Endothelial cell of umbilical vein (primary cell): ENCODE results near the gene THUMPD3. TPM values are rescaled to one million over a fixed set of nuclear protein-coding genes. Genes with fewer than 3 reads are reported as not detected.

Experiments used
- BruUV-seq: library from RNA; stranded (reverse); fragments of 400-500 nt; replicated peaks from 2 replicates; lab custom pipeline; 2021; lab: Mats Ljungman, UMichigan
- CTCF ChIA-PET: fragments of 300-600, 350-600 bp; sonication (Branson Sonifier 250); formaldehyde crosslinking; loops from one replicate; lab custom pipeline; 2021; ENCODE audit warnings: antibody characterized with exemption, inconsistent platforms; lab: Charles Lee
- POLR2A ChIA-PET: fragments of 300-600, 350-600 bp; sonication (Branson Sonifier 250); formaldehyde crosslinking; loops from one replicate; lab custom pipeline; 2021; ENCODE audit warnings: antibody characterized with exemption, inconsistent platforms; lab: Charles Lee
- DNase-seq: peaks from one replicate; pipeline ENCODE4 v3.0.0-alpha.2; 2011; ENCODE audit warnings: low read depth, low spot score
- FAIRE-seq: peaks from 2 replicates; lab custom pipeline; 2011; peaks lifted over from hg19 to GRCh38; lab: Jason Lieb, UNC
- H2AFZ ChIP-seq: 2 replicates; pipeline ENCODE4 v1.6.0; 2012; ENCODE audit warnings: low read depth, low read length, control low read depth, inconsistent platforms
- H3K27ac ChIP-seq: 2 replicates; pipeline ENCODE4 v1.5.1; 2011; ENCODE audit warnings: low read depth, mild to moderate bottlenecking, control low read depth, low read length, moderate library complexity; ENCODE audit not compliant: insufficient read depth
- H3K27me3 ChIP-seq, 2 experiments: 2 replicates each; pipeline versions ENCODE4 v1.6.0 to v1.6.1; 2011; ENCODE audit warnings: low read length in 2 of 2, mixed read lengths in 1 of 2; ENCODE audit not compliant: control insufficient read depth in 2 of 2, insufficient read depth in 2 of 2
- H3K36me3 ChIP-seq, 2 experiments: 2 replicates in 1 of 2; 3 replicates in 1 of 2; pipeline ENCODE4 v1.5.1; 2011; ENCODE audit warnings: low read length in 2 of 2, mild to moderate bottlenecking in 1 of 2, moderate library complexity in 1 of 2; ENCODE audit not compliant: control insufficient read depth in 2 of 2, insufficient read depth in 2 of 2; ENCODE audit errors: extremely low read depth in 1 of 2
- H3K4me1 ChIP-seq: 3 replicates; pipeline ENCODE4 v1.5.1; 2011; ENCODE audit warnings: mild to moderate bottlenecking, low read length; ENCODE audit not compliant: control insufficient read depth, insufficient read depth; ENCODE audit errors: extremely low read depth
- H3K4me2 ChIP-seq: 2 replicates; pipeline ENCODE4 v1.6.1; 2011; ENCODE audit warnings: low read length, control low read depth, mixed read lengths; ENCODE audit not compliant: insufficient read depth
- H3K4me3 ChIP-seq, 3 experiments: fragments of 200-600 bp in 1 of 3; sonication (generic), shearing (Covaris generic) in 1 of 3; replicated peaks in 1 of 3; 2 replicates each; pipeline ENCODE4 v1.5.1; 2011 to 2016; ENCODE audit warnings: control low read depth in 3 of 3, low read length in 3 of 3, mild to moderate bottlenecking in 2 of 3, inconsistent platforms in 1 of 3, low read depth in 1 of 3, moderate library complexity in 1 of 3; ENCODE audit not compliant: insufficient read depth in 1 of 3
- H3K79me2 ChIP-seq: 2 replicates; pipeline ENCODE4 v1.6.0; 2012; ENCODE audit warnings: low read length, inconsistent platforms; ENCODE audit not compliant: control insufficient read depth, insufficient read depth
- H3K9ac ChIP-seq: replicated peaks from 2 replicates; pipeline ENCODE3; 2011; ENCODE audit warnings: low read length, control low read depth; ENCODE audit not compliant: insufficient read depth; ENCODE audit errors: extremely low read depth
- H3K9me1 ChIP-seq: replicated peaks from 3 replicates; pipeline ENCODE4 v1.6.0; 2011; ENCODE audit warnings: mild to moderate bottlenecking, low read length; ENCODE audit not compliant: control insufficient read depth, insufficient read depth; ENCODE audit errors: extremely low read depth
- H3K9me3 ChIP-seq: replicated peaks from 2 replicates; pipeline ENCODE4 v1.5.1; 2012; ENCODE audit warnings: low read length, inconsistent platforms; ENCODE audit not compliant: control insufficient read depth, insufficient read depth
- H4K20me1 ChIP-seq: replicated peaks from 2 replicates; pipeline ENCODE3; 2011; ENCODE audit warnings: mild to moderate bottlenecking, low read length; ENCODE audit not compliant: control insufficient read depth, insufficient read depth; ENCODE audit errors: extremely low read depth
- FOS ChIP-seq: IDR thresholded peaks from 2 replicates; pipeline ENCODE4 v1.6.1; 2011; ENCODE audit warnings: mild to moderate bottlenecking, low read length, moderate library complexity, borderline replicate concordance; ENCODE audit not compliant: insufficient read depth
- JUN ChIP-seq: IDR thresholded peaks from 2 replicates; pipeline ENCODE4 v1.6.1; 2011; ENCODE audit warnings: borderline replicate concordance, low read depth; ENCODE audit not compliant: insufficient read length, insufficient read depth
- MYC ChIP-seq: IDR thresholded peaks from one replicate; pipeline ENCODE4 v1.6.1; 2011; ENCODE audit warnings: mild to moderate bottlenecking, low read depth, low read length
- dilution Hi-C: fragments of 300-500 bp; cut with MboI; formaldehyde crosslinking; loops from one replicate; pipeline ENCODE4 v1.15.0; 2019; ENCODE audit warnings: low sequenced_read_pairs; ENCODE audit not compliant: extremely low pct_ligation_motif_present
- intact Hi-C: fragments of 100-400 bp; cut with micrococcal nuclease; formaldehyde crosslinking; loops from one replicate; pipeline ENCODE4 v1.10.0; 2022
- polyA plus RNA-seq, 4 experiments: library from polyadenylated mRNA; depleted of rRNA in 3 of 4; stranded (reverse) in 3 of 4; unstranded in 1 of 4; fragments of >200 nt; gene quantifications; 2 replicates each; pipeline versions ENCODE4 v1.2.1 to v1.2.3, GENCODE V29; 2011 to 2012; ENCODE audit warnings: missing spikeins in 1 of 4
- total RNA-seq: library from RNA; stranded (reverse); gene quantifications from 2 replicates; pipeline ENCODE4 v1.2.3, GENCODE V29; 2021
- TF ChIP-seq, protein P1 (sequence below), 2 donors: IDR thresholded peaks; 1 replicate in 1 of 2; 2 replicates in 1 of 2; pipeline ENCODE4 v1.5.1; 2011; ENCODE audit warnings: low read length in 2 of 2, mild to moderate bottlenecking in 2 of 2, moderate library complexity in 2 of 2, control low read depth in 1 of 2, inconsistent platforms in 1 of 2, low read depth in 1 of 2; ENCODE audit not compliant: insufficient read depth in 1 of 2; ENCODE audit errors: extremely low read depth in 1 of 2

THUMPD3 gene
- total and polyA plus RNA-seq, 2 donors (not counting 3 experiments of a cell fraction or from before 2014, with no cell fraction given) = 10.0 to 26.5 TPM

DNA sequence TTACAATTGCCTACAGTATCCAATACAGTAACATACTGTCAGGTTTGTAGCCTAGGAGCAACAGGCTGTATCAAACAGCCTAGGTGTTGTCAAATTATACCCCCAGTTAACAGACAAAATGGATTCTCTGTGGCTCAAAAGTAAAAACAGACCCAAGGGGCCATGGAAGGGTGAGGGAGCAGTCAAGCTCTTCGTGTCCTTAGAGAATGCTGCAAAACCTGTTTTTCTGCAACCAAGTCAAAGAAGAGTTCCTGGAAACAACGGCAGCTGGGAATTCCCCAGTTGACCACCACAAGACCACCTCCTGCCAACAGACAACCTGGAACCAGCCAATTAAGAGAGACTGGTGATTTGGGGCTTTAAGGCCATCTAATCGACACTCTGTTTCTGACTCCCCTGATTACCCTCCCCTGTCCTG, 11.1 kb upstream of the THUMPD3 start:
- DNase-seq = no peak
- no peak overlapping the region for H2AFZ ChIP-seq
- BruUV-seq = no TSS peak
- H3K4me2 ChIP-seq = no peak overlapping the region
- H3K9me3 ChIP-seq = no peaks in the 10 kb centered on the region
- H3K9me1 ChIP-seq = no peaks in the 10 kb centered on the region
- no peak overlapping the region for H3K4me3 ChIP-seq
- H3K27me3 ChIP-seq = no peaks in the 10 kb centered on the region
- intact Hi-C loops = loop anchor here (5.0 to 10.0 kb wide), 2 partner anchors 353 to 376 kb away; partner anchors contain the start of gene CPNE9
- dilution Hi-C loops = no loop called here
- no peak overlapping the region for H3K9ac ChIP-seq
- no peaks in the 10 kb centered on the region for H3K36me3 ChIP-seq
- H4K20me1 ChIP-seq = no peaks in the 10 kb centered on the region
- peaks cover 11% of the 10 kb centered on the region for H3K4me1 ChIP-seq
- no peak for FAIRE-seq
- POLR2A ChIA-PET = no interaction called here
- H3K27ac ChIP-seq = no peak overlapping the region
- H3K79me2 ChIP-seq = no peaks in the 10 kb centered on the region
- no peak for TF ChIP-seq JUN
- TF ChIP-seq MYC = no peak
- CTCF ChIA-PET = interaction anchor here (0.9 to 2.7 kb wide), 5 partner anchors 9 to 381 kb away, joined by 3 to 45 read pairs (median 4); partner anchors contain the start of gene THUMPD3

DNA sequence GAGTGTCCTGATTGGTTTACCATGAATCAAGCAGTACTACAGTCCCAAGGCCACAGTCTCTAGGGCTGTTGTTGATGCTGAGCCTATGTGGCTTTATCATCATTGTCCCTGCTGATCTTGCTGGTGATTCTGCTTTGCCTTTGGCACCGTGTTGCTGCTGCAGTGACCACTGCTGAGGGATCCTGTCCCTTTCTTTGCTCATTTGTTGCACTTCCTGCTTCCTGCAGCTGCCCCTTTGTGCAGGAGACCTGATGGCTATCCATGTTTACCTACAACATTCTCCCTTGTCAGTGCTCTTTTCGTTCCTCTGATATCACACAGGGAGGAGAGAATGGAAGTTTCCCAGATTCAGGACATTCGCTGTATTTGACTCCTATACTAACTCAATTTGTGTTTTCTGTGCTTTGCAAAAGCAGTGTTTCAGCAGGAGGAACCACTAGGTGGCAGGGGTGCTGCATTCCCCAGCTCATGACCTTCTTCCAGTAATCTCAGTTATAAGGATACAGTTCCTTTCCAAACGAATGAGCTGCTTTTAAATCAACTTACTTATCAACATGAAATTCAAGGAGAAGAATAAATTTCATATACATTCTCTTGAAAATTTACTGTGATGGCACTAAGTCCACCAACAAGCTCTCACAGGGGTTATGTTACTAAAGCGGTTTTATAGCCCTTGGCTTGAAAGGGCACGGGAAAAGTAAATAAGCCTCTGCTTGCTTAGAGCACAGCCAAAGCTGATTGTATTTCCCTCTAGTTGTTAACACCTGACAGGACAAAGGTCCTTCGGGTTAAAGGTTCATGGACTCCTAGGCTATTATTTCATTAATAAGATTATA, 9.7 kb upstream of the THUMPD3 start:
- FAIRE-seq (peak; percentile 78), DNase-seq (peak; percentile 81)
- TF ChIP-seq, protein P1, sequence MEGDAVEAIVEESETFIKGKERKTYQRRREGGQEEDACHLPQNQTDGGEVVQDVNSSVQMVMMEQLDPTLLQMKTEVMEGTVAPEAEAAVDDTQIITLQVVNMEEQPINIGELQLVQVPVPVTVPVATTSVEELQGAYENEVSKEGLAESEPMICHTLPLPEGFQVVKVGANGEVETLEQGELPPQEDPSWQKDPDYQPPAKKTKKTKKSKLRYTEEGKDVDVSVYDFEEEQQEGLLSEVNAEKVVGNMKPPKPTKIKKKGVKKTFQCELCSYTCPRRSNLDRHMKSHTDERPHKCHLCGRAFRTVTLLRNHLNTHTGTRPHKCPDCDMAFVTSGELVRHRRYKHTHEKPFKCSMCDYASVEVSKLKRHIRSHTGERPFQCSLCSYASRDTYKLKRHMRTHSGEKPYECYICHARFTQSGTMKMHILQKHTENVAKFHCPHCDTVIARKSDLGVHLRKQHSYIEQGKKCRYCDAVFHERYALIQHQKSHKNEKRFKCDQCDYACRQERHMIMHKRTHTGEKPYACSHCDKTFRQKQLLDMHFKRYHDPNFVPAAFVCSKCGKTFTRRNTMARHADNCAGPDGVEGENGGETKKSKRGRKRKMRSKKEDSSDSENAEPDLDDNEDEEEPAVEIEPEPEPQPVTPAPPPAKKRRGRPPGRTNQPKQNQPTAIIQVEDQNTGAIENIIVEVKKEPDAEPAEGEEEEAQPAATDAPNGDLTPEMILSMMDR (IDR thresholded peaks at IDR 0.05; ENCODE audit: extremely low read depth in 1 of 2, insufficient read depth in 1 of 2, low read depth in 1 of 2, low read length in 2 of 2) = peak; percentile 86 to 92
- TF ChIP-seq MYC = no peak
- no peak for TF ChIP-seq FOS
- intact Hi-C loops = loop anchor here (1.0 to 10.0 kb wide), 4 partner anchors 70 to 374 kb away; partner anchors contain the start of gene CPNE9
- Histone ChIP-seq H3K4me2 (no peak overlapping the region), H3K79me2 (no peaks in the 10 kb centered on the region), H3K4me3 (no peak overlapping the region), H3K9me1 (no peaks in the 10 kb centered on the region), H3K27me3 (no peaks in the 10 kb centered on the region), H3K9me3 (no peaks in the 10 kb centered on the region), H3K4me1 (peaks cover 11% of the 10 kb centered on the region), H3K9ac (no peak overlapping the region), H4K20me1 (no peaks in the 10 kb centered on the region), H3K36me3 (no peaks in the 10 kb centered on the region), H2AFZ (peak overlapping the region; percentile 78), H3K27ac (no peak overlapping the region)
- POLR2A ChIA-PET = no interaction called here
- BruUV-seq = no TSS peak
- CTCF ChIA-PET = interaction anchor here (0.6 to 2.7 kb wide), 45 partner anchors 8 to 594 kb away, joined by 3 to 45 read pairs (median 4); partner anchors contain the start of genes MTMR14 and THUMPD3
- dilution Hi-C loops = no loop called here
